NCI-H510A (cell line): ENCODE results near the gene FBLN2.

ENCODE experiments used
- DNase-seq: peaks from one replicate; lab custom pipeline; 2025; lab: John Stamatoyannopoulos, UW

The FBLN2 gene

GRCh38 chr3:13567684-13568514 lies 19.0 kb downstream of the FBLN2 start:
- DNase-seq: no peak

GRCh38 chr3:13568515-13569028 lies 19.6 kb downstream of the FBLN2 start:
- DNase-seq: no peak

- DNase-seq: no peak
Measured at GRCh38 chr3:13569201-13569600, 20.3 kb downstream of the FBLN2 start.

- no peak for DNase-seq
Measured at GRCh38 chr3:13569641-13570390, 20.9 kb downstream of the FBLN2 start.

GRCh38 chr3:13570391-13571194 lies 21.7 kb downstream of the FBLN2 start:
- DNase-seq: no peak

GRCh38 chr3:13571264-13571663 lies 22.3 kb downstream of the FBLN2 start:
- DNase-seq: no peak

- DNase-seq: no peak
Measured at GRCh38 chr3:13571831-13572750, 23.2 kb downstream of the FBLN2 start.

GRCh38 chr3:13572926-13573623 lies 24.1 kb downstream of the FBLN2 start:
- DNase-seq: no peak

GRCh38 chr3:13574083-13574797 lies 25.3 kb downstream of the FBLN2 start:
- no peak for DNase-seq

- no peak for DNase-seq
Measured at GRCh38 chr3:13574798-13575451, 26.0 kb downstream of the FBLN2 start.

- DNase-seq: no peak
Measured at GRCh38 chr3:13575459-13576061, 26.6 kb downstream of the FBLN2 start.

- DNase-seq: no peak
Measured at GRCh38 chr3:13577181-13578121, 28.5 kb downstream of the FBLN2 start.

GRCh38 chr3:13578251-13578650 lies 29.3 kb downstream of the FBLN2 start:
- DNase-seq: no peak

GRCh38 chr3:13579063-13579462 lies 30.1 kb downstream of the FBLN2 start:
- no peak for DNase-seq

- no peak for DNase-seq
Measured at GRCh38 chr3:13580256-13581023, 31.5 kb downstream of the FBLN2 start.

GRCh38 chr3:13581485-13582365 lies 32.8 kb downstream of the FBLN2 start:
- DNase-seq: no peak
